ENCODE results near the gene RHBDF1. TPM values are rescaled to one million over a fixed set of nuclear protein-coding genes. Genes with fewer than 3 reads are reported as not detected.
A peak's percentile ranks its signal among the peaks of the same experiment; 100 is the strongest.

The RHBDF1 gene
- total and polyA plus RNA-seq, 2 experiments from 2014 or later = 22.6 to 24.5 TPM

DNA sequence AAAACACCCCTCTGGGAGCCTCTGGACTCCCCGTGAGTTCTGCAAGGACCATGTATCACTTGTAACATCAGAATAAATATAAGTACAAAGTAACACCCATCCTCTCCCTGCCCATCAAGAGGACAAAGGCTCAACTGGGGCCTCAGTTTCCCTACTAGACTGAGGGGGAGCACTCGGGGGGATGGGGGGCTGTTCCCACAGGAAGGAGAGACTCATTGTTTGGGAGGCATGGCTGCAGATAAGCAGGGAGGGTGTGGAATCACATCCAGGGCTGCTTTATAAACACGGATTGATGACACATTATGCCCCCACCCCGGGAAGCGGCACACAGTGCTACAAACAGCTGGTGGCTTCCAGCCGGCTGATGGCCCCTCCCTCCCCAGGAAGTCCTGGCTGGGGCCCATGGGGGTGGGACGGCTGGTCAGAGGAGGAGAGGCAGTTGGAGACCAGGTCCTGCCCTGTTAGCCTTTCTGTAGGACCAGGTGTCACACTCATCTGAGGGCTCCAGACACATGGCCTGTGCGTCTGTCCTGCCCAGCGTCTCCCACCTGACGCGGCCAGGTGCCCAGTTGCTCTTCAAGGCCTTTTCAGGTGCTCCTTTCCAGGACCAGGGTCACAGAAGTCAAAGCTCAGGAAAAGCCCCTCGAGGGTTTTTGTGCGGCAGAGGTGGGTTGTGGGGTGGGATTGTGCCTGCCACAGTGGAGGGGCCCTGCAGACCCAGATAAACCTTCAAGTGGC, 4.3 kb upstream of the RHBDF1 start:
- H3K27me3 Mint-ChIP-seq (ENCODE audit: insufficient read depth, low read depth, poor library complexity) = peaks cover 22% of the 10 kb centered on the region
- H4K20me1 ChIP-seq (replicated peaks; ENCODE audit: insufficient read depth) = no peaks in the 10 kb centered on the region
- H3K27me3 ChIP-seq (ENCODE audit: insufficient read depth) = no peaks in the 10 kb centered on the region
- H2AFZ ChIP-seq = peak overlapping the region; percentile 28; the same call in 1 of the 2 replicates
- H3K9me3 Mint-ChIP-seq = no peaks in the 10 kb centered on the region
- DNase-seq (ENCODE audit: low spot score) = no peak
- no peaks in the 10 kb centered on the region for H3K36me3 Mint-ChIP-seq (ENCODE audit: low read depth)
- ATAC-seq = no peak
- H3K79me2 ChIP-seq (replicated peaks; ENCODE audit: insufficient read depth) = no peaks in the 10 kb centered on the region
- peaks cover 37% of the 10 kb centered on the region for H3K4me1 ChIP-seq (ENCODE audit: insufficient read depth)
- H3K4me1 Mint-ChIP-seq = peaks cover 43% of the 10 kb centered on the region
- no peak overlapping the region for H3K27ac Mint-ChIP-seq
- peaks cover 17% of the 10 kb centered on the region; the same call in 1 of the 2 replicates for H3F3A ChIP-seq (replicated peaks; ENCODE audit: low read depth)
- peak overlapping the region; percentile 84 for H3K4me2 ChIP-seq
- H3K9me2 ChIP-seq (ENCODE audit: insufficient read depth) = no peaks in the 10 kb centered on the region
- H3K36me3 ChIP-seq (ENCODE audit: insufficient read depth) = no peaks in the 10 kb centered on the region
- TF ChIP-seq EZH2phosphoT487 (IDR thresholded peaks at IDR 0.05; ENCODE audit: unreplicated experiment) (no peak), STAT1 (IDR thresholded peaks at IDR 0.05; ENCODE audit: unreplicated experiment) (no peak), ZNF331 (CRISPR knock-in tag; IDR thresholded peaks at IDR 0.05; ENCODE audit: low read depth) (no peak), EZH2 (IDR thresholded peaks at IDR 0.05; ENCODE audit: low read depth, unreplicated experiment) (no peak), ZNF114 (CRISPR knock-in tag; IDR thresholded peaks at IDR 0.05) (no peak), REST (IDR thresholded peaks at IDR 0.05; ENCODE audit: unreplicated experiment) (no peak), POLR2AphosphoS5 (IDR thresholded peaks at IDR 0.05; ENCODE audit: low read depth) (no peak), CREB1 (CRISPR knock-in tag; IDR thresholded peaks at IDR 0.05; ENCODE audit: low read depth) (no peak), JUNB (IDR thresholded peaks at IDR 0.05; ENCODE audit: unreplicated experiment) (no peak)
- TF ChIP-seq, protein P1, sequence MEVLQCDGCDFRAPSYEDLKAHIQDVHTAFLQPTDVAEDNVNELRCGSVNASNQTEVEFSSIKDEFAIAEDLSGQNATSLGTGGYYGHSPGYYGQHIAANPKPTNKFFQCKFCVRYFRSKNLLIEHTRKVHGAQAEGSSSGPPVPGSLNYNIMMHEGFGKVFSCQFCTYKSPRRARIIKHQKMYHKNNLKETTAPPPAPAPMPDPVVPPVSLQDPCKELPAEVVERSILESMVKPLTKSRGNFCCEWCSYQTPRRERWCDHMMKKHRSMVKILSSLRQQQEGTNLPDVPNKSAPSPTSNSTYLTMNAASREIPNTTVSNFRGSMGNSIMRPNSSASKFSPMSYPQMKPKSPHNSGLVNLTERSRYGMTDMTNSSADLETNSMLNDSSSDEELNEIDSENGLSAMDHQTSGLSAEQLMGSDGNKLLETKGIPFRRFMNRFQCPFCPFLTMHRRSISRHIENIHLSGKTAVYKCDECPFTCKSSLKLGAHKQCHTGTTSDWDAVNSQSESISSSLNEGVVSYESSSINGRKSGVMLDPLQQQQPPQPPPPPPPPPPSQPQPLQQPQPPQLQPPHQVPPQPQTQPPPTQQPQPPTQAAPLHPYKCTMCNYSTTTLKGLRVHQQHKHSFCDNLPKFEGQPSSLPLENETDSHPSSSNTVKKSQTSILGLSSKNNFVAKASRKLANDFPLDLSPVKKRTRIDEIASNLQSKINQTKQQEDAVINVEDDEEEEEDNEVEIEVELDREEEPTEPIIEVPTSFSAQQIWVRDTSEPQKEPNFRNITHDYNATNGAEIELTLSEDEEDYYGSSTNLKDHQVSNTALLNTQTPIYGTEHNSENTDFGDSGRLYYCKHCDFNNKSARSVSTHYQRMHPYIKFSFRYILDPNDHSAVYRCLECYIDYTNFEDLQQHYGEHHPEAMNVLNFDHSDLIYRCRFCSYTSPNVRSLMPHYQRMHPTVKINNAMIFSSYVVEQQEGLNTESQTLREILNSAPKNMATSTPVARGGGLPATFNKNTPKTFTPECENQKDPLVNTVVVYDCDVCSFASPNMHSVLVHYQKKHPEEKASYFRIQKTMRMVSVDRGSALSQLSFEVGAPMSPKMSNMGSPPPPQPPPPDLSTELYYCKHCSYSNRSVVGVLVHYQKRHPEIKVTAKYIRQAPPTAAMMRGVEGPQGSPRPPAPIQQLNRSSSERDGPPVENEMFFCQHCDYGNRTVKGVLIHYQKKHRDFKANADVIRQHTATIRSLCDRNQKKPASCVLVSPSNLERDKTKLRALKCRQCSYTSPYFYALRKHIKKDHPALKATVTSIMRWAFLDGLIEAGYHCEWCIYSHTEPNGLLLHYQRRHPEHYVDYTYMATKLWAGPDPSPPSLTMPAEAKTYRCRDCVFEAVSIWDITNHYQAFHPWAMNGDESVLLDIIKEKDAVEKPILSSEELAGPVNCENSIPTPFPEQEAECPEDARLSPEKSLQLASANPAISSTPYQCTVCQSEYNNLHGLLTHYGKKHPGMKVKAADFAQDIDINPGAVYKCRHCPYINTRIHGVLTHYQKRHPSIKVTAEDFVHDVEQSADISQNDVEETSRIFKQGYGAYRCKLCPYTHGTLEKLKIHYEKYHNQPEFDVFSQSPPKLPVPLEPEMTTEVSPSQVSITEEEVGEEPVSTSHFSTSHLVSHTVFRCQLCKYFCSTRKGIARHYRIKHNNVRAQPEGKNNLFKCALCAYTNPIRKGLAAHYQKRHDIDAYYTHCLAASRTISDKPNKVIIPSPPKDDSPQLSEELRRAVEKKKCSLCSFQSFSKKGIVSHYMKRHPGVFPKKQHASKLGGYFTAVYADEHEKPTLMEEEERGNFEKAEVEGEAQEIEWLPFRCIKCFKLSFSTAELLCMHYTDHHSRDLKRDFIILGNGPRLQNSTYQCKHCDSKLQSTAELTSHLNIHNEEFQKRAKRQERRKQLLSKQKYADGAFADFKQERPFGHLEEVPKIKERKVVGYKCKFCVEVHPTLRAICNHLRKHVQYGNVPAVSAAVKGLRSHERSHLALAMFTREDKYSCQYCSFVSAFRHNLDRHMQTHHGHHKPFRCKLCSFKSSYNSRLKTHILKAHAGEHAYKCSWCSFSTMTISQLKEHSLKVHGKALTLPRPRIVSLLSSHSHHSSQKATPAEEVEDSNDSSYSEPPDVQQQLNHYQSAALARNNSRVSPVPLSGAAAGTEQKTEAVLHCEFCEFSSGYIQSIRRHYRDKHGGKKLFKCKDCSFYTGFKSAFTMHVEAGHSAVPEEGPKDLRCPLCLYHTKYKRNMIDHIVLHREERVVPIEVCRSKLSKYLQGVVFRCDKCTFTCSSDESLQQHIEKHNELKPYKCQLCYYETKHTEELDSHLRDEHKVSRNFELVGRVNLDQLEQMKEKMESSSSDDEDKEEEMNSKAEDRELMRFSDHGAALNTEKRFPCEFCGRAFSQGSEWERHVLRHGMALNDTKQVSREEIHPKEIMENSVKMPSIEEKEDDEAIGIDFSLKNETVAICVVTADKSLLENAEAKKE (CRISPR knock-in tag; IDR thresholded peaks at IDR 0.05) = no peak
- TF ChIP-seq, protein P2, sequence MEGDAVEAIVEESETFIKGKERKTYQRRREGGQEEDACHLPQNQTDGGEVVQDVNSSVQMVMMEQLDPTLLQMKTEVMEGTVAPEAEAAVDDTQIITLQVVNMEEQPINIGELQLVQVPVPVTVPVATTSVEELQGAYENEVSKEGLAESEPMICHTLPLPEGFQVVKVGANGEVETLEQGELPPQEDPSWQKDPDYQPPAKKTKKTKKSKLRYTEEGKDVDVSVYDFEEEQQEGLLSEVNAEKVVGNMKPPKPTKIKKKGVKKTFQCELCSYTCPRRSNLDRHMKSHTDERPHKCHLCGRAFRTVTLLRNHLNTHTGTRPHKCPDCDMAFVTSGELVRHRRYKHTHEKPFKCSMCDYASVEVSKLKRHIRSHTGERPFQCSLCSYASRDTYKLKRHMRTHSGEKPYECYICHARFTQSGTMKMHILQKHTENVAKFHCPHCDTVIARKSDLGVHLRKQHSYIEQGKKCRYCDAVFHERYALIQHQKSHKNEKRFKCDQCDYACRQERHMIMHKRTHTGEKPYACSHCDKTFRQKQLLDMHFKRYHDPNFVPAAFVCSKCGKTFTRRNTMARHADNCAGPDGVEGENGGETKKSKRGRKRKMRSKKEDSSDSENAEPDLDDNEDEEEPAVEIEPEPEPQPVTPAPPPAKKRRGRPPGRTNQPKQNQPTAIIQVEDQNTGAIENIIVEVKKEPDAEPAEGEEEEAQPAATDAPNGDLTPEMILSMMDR (conservative IDR thresholded peaks at IDR 0.05; ENCODE audit: low read depth in 2 of 2) = no peak
- peak overlapping the region; percentile 64; the same call in 1 of the 2 replicates for H3K4me3 ChIP-seq
- no peak overlapping the region for H3K27ac ChIP-seq (ENCODE audit: low read depth)
- peak overlapping the region; percentile 69 for H3K4me3 Mint-ChIP-seq

All from GM23338 (cell line).